GM18867 (cell line): ENCODE measurements around the gene MARK4.
"Not testable (repeated sequence)": the region's sequence is repeated elsewhere in the genome, so short reads cannot be mapped to it uniquely, and the experiment has no call there.

Experiments
- ATAC-seq: cut with Tn5 transposase; IDR thresholded peaks from one replicate; pipeline ENCODE4 v1.9.1; 2021; ENCODE audit warnings: mild to moderate bottlenecking, moderate library complexity; ENCODE audit not compliant: unreplicated experiment

MARK4 gene

GRCh38 chr19:45304141-45304926 lies 53.3 kb downstream of the MARK4 start:
- no peak for ATAC-seq

- ATAC-seq: no peak
Observed at GRCh38 chr19:45305007-45305406, 53.9 kb downstream of the MARK4 start.

GRCh38 chr19:45305421-45305820 lies 54.4 kb downstream of the MARK4 start:
- ATAC-seq: no peak

GRCh38 chr19:45306040-45306439 lies 55.0 kb downstream of the MARK4 start:
- ATAC-seq: no peak

- ATAC-seq: no peak
Observed at GRCh38 chr19:45306518-45307027, 55.5 kb downstream of the MARK4 start.

GRCh38 chr19:45307361-45307760 lies 56.3 kb downstream of the MARK4 start:
- no peak for ATAC-seq

- ATAC-seq: not testable (repeated sequence)
Observed at GRCh38 chr19:45309322-45309721, 58.3 kb downstream of the MARK4 start.

GRCh38 chr19:45311621-45312020 lies 60.5 kb downstream of the MARK4 start:
- ATAC-seq: no peak

- ATAC-seq: not testable (repeated sequence)
Observed at GRCh38 chr19:45312285-45312684, 61.2 kb downstream of the MARK4 start.

GRCh38 chr19:45314708-45315245 lies 63.7 kb downstream of the MARK4 start:
- no peak for ATAC-seq

GRCh38 chr19:45315304-45315703 lies 64.2 kb downstream of the MARK4 start:
- no peak for ATAC-seq

- no peak for ATAC-seq
Observed at GRCh38 chr19:45320997-45321775, 70.1 kb downstream of the MARK4 start.

GRCh38 chr19:45321848-45322247 lies 70.8 kb downstream of the MARK4 start:
- no peak for ATAC-seq

- ATAC-seq: no peak
Observed at GRCh38 chr19:45322311-45322710, 71.2 kb downstream of the MARK4 start.

GRCh38 chr19:45322744-45323281 lies 71.7 kb downstream of the MARK4 start, which contains the start of gene CKM:
CKM (minus strand) TSS chr19:45322875; CDS start chr19:45319713, 3,162 bp downstream.
- ATAC-seq: no peak

GRCh38 chr19:45323671-45324081 lies 72.6 kb downstream of the MARK4 start:
- no peak for ATAC-seq

- no peak for ATAC-seq
Observed at GRCh38 chr19:45324349-45324907, 73.4 kb downstream of the MARK4 start.

GRCh38 chr19:45327404-45328143 lies 76.5 kb downstream of the MARK4 start:
- ATAC-seq: no peak

GRCh38 chr19:45331411-45331810 lies 80.3 kb downstream of the MARK4 start:
- no peak for ATAC-seq

- no peak for ATAC-seq
Observed at GRCh38 chr19:45333609-45334303, 82.7 kb downstream of the MARK4 start.
